22Rv1 (cell line): ENCODE data around the gene H3-3A.

ENCODE experiments used
- ZFX ChIP-seq: fragments of 450-650 bp; IDR thresholded peaks from 2 replicates; pipeline ENCODE4 v1.6.1; 2017; ENCODE audit warnings: antibody characterized with exemption, borderline replicate concordance
- TF ChIP-seq, protein P1 (sequence below): fragments of 450-650 bp; IDR thresholded peaks from 2 replicates; pipeline ENCODE4 v1.5.1; 2017; ENCODE audit warnings: mild to moderate bottlenecking

- TF ChIP-seq, protein P1, sequence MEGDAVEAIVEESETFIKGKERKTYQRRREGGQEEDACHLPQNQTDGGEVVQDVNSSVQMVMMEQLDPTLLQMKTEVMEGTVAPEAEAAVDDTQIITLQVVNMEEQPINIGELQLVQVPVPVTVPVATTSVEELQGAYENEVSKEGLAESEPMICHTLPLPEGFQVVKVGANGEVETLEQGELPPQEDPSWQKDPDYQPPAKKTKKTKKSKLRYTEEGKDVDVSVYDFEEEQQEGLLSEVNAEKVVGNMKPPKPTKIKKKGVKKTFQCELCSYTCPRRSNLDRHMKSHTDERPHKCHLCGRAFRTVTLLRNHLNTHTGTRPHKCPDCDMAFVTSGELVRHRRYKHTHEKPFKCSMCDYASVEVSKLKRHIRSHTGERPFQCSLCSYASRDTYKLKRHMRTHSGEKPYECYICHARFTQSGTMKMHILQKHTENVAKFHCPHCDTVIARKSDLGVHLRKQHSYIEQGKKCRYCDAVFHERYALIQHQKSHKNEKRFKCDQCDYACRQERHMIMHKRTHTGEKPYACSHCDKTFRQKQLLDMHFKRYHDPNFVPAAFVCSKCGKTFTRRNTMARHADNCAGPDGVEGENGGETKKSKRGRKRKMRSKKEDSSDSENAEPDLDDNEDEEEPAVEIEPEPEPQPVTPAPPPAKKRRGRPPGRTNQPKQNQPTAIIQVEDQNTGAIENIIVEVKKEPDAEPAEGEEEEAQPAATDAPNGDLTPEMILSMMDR = no peak
- TF ChIP-seq ZFX = no peak
Observed at GRCh38 chr1:226029093-226029496, 33.4 kb upstream of the H3-3A start.
